Spleen (tissue), 7 donors: ENCODE data around the gene CNNM2.

Experiments
- POLR2A ChIP-seq, 3 donors: fragments of 450-650 bp; IDR thresholded peaks; one replicate each; pipeline ENCODE4 v1.5.1; 2017; ENCODE audit warnings: antibody characterized with exemption in 3 of 3, mild to moderate bottlenecking in 1 of 3
- POLR2AphosphoS5 ChIP-seq, 3 donors: sonication (generic); formaldehyde crosslinking; IDR thresholded peaks; one replicate each; pipeline ENCODE4 v1.5.1; 2017; ENCODE audit warnings: antibody characterized with exemption in 3 of 3
- TF ChIP-seq, protein P1 (sequence below), 11 experiments: fragments of 200-600 bp in 7 of 11; fragments of 450-650 bp in 4 of 11; sonication (generic) in 4 of 11; IDR thresholded peaks in 8 of 11; conservative IDR thresholded peaks in 3 of 11; 1 replicate in 7 of 11; 2 replicates in 4 of 11; pipeline versions ENCODE4 v1.4.0 to v1.8.0; 2016 to 2021; ENCODE audit warnings: antibody characterized with exemption in 11 of 11, inconsistent platforms in 4 of 11, mild to moderate bottlenecking in 1 of 11
- donor health status: DM: no; HTN: no; CAD: no; lungs with moderate emphysema.
- donor health status: DM: no; HTN: no; CAD: no.
- donor health status: DM: no; HTN: no; CAD: no.

DNA sequence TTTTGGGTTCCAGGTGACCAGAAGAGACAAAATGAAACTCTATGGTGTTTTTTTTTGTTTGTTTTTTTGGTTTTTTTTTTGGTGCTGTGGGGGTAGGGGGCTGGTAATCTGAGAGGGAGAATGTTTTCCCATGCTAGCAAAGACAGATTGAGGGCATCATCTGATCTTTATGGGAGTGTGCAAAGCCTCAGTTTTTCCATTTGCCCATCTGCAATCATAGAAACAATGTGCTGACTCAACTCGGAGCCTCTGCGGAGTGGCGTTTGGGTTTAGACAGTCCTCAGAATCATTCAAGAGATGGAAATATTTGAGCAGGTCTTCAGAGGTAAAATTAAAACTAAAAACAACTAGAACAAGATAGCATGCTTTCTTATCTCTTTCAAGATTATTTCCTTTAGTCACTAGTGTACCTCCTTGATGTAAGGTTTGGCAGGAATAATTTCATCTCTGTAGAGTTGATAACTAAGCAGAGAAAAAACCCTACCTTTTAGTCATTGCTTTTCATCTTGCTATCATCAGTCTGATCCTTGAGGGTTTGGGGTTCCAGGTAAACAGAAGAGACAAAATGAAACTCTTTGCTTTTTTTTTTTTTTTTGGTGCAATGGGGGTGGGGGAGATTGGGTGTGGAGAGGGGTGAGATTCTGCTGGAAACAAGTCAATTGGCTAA, 18.0 kb downstream of the CNNM2 start:
- TF ChIP-seq, protein P1, sequence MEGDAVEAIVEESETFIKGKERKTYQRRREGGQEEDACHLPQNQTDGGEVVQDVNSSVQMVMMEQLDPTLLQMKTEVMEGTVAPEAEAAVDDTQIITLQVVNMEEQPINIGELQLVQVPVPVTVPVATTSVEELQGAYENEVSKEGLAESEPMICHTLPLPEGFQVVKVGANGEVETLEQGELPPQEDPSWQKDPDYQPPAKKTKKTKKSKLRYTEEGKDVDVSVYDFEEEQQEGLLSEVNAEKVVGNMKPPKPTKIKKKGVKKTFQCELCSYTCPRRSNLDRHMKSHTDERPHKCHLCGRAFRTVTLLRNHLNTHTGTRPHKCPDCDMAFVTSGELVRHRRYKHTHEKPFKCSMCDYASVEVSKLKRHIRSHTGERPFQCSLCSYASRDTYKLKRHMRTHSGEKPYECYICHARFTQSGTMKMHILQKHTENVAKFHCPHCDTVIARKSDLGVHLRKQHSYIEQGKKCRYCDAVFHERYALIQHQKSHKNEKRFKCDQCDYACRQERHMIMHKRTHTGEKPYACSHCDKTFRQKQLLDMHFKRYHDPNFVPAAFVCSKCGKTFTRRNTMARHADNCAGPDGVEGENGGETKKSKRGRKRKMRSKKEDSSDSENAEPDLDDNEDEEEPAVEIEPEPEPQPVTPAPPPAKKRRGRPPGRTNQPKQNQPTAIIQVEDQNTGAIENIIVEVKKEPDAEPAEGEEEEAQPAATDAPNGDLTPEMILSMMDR (IDR thresholded peaks at IDR 0.05 in 8 of 11, conservative IDR thresholded peaks at IDR 0.05 in 3 of 11): no peak
- TF ChIP-seq POLR2AphosphoS5 (IDR thresholded peaks at IDR 0.05) (no peak), POLR2A (IDR thresholded peaks at IDR 0.05) (no peak)
